ENCODE results near the gene ATP1A2.

Gene ATP1A2

DNA sequence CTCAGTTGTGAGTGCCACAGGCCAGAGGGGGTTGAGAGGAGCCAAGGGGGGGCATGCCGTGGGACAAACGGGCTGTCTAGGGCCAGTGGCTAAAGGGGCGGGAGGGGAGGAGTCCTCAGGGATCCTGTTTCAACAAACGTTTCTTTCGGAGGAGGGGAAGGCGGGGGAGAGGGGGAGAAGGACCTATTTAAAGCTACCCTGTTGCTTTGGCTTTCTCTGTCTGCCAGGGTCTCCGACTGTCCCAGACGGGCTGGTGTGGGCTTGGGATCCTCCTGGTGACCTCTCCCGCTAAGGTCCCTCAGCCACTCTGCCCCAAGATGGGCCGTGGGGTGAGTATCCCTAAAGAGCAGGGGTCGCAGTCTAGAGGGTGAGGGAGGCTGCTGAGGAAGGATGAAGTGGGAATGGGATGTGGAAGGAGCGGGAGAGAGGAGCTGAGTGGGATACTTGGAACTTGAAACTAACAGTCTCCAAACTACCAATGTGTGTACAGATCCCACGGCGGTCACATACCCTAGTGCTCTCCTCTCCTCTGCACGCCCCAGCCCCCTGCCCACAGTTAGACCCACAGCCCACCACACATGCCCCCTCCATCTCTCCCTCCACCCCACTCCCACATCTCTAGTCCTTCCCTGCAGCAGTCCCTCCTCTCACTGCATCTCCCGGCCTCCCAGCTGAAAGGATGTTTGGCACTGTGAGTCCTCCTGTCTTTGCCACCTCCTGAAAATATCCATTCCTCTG, at the start of gene ATP1A2:
Gene ATP1A2, plus strand, starts transcription at position 215 of the 738 bp plus-strand sequence. Its CDS starts 103 bp downstream, at position 318.
- peak in 28 of 56 donors; percentile 13 to 79 (median 50) for DNase-seq

DNA sequence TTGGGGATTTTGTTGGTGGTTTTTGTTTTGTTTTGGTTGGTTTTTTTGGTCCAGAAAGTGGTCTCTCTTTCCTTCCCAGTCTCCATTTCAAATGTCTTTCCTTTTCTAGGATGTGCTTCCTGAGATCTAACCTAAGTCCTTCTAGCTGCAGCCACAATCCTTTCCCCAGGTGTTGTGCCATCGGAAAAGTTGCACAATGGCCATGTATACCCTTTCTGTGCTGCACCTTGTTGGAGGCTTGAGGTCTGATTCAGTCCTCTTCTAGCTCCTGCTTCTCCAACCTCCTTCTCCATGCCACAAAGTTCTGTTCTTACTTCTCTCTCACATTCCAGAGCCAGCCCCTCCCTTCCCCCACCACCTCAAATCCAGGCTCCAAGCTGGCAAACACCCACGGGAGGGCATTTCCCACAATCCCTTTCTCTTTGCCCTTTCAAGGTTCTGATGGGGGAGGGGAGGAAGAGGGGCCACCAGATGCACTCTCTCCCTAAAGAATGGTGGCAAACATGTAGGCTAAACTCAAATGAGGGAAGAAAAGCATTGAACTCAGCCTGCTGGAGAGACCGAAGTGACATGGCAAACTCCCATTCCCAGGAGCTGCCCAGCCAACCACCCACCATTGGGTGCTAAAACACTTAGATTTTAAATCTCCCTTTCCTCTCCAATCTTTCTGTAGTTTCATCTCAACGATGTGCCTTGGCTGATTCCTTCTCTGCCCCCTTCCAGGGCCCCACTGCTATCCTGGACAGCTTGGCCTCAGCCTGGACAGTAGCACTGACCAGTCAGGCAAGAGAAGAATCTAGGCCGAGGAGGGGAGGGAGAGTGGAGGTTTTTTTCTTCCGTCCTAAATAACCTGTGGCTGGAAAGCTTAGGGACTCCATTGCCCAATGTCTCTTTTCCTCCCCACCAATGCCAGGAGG, 48.5 kb upstream of the ATP1A2 start:
- peak in 8 of 56 donors; percentile 24 to 56 (median 42) for DNase-seq

DNA sequence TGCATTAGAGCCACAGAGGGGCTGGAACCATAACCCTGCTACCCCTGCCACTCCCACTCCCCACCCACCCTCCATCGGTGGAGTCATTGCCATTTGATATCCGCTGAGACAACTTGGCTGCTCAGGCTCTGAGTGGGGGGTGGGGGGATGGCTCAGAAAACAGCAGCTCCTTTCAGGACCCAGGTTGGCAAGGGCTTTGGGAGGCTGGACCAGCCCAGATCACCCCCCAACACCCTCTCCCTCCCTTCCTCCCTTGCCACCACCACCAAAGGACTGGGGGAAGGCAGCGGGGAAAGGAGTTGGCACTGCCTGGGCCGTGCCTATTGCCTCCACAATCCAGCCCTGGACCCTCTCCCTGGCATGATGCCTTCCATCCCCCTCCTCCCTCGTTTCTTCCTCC, 47.3 kb upstream of the ATP1A2 start:
- peak in 55 of 56 donors; percentile 40 to 95 (median 84) for DNase-seq

DNA sequence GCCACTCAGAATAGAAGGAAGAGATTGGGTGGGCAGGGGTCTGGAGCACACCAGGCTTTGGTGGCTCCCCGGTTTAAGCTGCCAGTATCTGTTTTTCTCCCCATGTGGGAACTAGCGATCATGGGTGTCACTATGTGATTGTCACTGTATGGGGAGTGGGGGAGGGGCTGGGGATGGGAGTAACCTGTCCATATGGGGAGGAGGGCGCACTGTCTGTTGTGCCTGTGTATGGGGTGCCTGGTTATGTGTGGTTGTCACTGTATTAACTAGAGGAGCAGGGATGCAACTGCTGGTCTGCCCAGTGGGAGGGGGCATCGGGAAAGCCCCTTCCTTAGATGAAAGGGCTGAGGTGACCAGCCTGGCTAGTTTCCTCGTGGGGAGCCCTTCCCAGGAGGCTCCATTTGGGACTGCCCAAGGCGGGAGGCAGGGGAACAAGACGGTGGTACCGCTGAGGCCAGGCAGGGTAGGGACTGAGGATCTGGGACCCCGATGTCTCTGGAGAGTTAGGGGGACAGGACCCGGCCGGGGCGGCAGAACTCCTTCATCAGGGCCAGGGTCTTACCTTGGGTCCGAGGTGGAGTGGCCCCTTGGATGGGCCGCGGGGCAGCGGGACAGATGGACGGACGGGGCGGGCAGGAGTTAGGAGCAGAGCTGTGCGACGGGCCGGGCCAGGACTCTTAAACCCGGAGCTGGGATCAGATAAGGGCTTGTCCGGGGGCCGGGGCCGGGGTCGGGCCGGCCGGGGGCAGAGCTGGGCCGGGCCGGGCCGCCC, 45.9 kb upstream of the ATP1A2 start, which contains the start of gene KCNJ10:
Gene KCNJ10, minus strand, starts transcription at position 701 of the 772 bp plus-strand sequence. CDS start 27,628 bp downstream, outside the sequence.
- DNase-seq, result peak in 8 of 56 donors; percentile 31 to 55 (median 49)

DNA sequence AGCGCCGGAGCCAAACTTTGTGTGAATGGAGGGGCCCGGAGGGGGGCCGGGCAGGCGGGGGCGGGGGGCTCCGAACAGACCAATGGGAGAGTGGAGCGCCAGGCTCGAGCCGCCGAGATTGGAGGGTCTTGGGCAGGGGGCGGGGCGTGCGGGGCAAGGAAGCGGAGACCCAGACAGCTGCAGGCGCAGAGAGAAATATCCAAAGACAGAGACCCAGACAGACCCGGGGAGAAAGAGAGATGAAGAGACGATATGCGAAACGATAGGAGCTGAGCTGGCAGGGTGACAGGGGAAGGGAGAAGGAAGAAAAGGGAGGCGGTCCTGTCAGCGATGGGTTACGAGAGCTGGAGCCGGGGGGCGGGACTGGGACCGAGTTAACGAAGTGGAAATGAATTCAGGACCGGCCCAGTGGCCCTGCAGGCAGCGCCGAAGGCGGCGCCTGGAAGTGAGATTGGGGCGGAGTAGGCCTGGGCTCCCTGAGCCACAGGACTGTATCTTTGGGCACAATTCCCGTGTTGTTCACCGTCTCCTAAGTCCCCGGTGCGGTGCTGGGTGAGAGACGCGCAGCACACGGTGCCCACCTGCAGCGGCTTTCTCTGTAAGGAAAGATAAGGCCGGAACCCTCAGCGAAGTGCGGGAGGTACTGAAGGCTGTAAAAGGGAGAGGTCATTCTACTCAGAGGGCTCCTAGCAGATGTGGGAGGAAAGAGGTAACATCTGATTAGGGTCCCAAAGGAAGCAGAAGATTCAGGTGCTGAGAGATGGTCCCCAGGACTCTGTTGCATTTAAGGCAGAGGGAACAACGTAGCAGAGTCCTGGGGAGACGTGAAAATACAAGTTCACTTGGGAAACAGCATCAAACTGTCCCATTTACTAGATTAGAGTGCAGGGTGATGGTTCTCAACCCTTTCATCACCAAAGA, 45.1 kb upstream of the ATP1A2 start:
- DNase-seq, result peak in 55 of 56 donors; percentile 60 to 95 (median 88)

DNA sequence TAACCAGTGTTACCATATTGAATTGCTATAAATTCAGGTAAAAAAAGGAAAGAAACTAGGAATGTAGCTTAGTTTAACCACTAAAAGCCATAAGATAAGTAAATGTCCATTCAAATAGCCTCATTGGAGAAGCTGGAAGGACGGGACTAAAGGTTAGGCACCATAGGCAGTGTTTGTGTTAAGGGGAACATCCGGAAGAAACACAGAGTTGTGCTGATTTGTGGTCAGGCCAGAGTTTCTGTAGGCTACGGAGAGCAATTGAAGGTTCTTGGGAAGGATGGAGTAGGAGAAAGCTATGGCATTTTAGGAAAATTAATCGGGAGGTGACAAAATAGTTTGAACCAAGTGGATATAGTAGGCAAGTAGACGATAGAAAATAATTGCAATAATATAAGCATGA, 44.3 kb upstream of the ATP1A2 start:
- no peak for DNase-seq

DNA sequence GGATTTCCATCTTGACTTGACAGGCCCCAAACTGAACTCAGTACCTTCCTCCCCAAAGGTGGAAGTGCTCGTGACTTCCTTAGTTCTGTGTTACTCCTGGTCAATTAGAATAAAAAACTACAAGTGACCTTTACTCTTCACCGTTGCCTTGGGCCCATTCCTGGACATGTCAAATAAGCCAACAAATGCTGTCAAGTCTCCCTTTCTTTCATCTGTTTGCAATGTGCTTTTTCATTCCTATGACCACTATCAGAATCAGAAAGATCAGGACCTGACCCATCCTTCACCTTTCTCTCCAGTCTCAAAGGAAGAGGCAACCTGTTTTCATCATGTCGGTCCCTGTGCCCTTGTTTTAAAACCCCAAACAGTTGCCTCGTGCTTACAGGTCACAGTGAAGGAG, 40.7 kb upstream of the ATP1A2 start:
- DNase-seq, result no peak

DNA sequence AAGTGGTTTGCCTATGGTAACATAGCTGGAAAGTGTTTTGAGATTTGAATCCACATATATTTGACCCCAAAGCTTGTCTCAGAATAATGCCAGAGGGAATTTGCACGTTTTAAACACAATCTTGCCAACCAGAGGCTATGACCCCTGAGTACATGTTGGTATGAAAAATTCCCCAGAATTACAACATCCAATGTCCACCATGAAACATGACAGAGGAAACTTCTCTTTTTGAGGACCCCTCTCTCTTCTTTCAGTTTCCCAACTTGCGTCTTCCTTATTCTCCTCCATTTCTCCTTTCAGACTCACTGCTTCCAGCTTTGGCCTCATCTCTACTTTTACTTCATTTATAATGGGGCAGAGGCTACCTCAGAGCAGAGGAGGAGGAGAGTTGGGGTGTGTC, 39.7 kb upstream of the ATP1A2 start:
- DNase-seq, result no peak

DNA sequence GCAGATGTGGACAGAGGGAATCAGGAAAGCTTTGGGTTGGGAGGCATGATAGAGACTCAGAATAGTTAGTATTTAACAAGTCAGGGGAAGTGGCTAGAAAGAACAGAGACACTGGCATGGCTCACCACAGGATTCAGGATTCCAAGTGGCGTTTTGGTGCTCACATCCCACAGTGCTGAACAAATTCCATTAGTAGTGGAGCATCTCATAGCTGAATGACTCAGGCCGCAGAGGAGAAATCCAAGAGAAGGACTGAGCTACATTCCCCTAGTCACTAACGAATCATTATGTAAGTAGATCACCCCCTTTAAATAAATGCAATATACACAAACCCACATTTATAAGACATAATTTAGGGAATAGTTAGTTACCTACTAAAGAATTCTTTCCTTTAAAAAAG, 39.3 kb upstream of the ATP1A2 start:
- no peak for DNase-seq

DNA sequence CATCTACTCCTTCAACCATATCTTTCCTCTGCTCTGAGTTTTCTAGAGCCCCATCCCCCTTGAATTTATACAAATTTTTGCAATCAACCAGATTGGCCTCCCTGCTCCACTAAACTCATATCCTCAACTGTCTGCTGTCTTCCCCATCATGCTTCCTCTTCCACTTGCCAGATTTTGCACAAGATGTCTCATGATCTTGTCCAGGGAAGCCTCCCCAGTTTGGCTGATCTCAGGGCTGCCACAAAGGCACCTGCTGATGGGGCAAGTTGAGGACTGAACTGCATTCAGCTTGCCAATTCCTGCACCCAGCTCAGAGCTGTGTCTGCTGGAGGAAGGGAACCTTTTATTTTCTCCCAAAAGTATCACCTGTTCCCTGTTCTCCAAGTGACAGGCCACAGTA, 38.1 kb upstream of the ATP1A2 start:
- DNase-seq, result no peak

DNA sequence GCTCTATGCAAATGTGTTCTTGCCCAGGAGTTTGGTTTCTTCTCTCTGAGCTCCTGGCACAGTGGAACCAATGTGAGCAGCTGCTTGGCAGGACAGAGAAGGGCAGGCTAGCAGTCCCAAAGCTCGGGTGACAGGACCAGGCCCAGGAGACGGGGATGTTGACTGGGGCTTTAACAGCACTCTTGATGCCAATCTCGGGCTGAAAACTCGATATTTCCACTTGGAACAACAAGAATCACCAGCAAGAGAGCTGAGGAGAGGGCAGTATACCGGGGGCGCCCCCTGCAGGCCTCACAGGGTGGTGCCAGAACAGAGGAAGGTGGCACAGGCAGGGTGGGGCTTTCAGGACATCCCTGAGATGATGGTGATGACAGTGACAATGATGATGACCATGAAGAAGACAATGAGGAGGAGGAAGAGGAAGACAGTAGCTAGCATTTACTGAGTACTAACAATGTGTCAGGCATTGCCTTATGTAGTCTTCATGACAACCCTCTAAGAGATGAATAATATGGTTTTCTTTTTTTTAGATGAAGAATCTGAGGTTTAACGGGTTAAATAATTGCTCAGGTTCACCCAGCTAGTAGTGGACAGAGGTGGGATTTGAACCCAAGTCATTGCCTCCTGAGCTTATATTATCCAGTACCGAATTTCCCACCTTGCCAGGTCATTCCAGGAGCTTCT, 36.9 kb upstream of the ATP1A2 start:
- peak in 49 of 56 donors; percentile 17 to 90 (median 62) for DNase-seq

DNA sequence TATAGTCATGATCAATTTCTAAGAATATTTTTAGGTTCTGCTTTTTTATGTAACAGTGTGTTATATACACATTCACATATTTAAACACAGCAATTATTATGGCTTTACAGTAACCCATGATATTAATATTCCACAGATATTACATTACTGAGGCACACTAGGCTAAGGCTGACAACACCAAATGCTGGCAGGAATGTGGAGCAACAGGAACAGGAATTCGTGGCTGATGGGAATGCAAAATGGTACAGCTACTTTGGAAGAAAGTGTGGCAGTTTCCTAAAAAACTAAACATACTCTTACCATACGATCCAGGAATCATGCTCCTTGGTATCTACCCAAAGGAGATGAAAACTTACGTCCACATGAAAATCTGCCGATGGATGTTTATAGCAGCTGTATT, 36.1 kb upstream of the ATP1A2 start:
- no peak for DNase-seq

DNA sequence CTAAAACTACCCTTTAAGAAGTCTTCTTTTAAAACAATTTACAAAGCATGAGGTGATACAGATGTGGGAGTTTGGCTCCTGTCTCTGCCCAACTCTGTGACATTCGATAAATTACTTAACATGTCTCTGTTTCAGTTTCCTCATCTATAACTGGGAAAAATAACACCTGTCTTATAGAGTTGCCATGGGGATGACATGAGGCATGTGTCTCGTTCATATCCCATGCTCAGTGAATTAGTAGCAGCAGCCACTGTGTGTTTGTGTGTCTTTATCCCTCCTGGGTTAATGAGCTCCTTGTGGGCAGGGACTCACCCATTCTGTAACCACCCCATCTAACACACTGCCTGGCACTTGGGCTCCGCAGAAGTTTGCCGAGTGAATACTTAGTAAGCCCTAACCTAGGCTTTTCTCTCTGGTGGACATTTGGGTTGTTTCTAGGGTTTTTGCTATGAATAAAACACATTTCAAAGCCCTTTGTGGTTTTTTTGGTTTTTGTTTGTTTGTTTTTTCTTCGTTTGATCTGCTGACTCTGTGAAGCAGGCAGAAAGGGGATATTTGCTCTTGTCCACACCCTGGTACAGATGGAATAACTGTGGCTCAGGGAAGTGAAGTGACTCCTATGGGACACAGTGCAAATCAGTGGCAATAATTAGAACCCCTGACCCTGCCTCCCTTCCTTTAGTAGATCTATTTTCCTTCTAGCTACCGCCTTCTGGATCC, 35.0 kb upstream of the ATP1A2 start:
- DNase-seq, result no peak

DNA sequence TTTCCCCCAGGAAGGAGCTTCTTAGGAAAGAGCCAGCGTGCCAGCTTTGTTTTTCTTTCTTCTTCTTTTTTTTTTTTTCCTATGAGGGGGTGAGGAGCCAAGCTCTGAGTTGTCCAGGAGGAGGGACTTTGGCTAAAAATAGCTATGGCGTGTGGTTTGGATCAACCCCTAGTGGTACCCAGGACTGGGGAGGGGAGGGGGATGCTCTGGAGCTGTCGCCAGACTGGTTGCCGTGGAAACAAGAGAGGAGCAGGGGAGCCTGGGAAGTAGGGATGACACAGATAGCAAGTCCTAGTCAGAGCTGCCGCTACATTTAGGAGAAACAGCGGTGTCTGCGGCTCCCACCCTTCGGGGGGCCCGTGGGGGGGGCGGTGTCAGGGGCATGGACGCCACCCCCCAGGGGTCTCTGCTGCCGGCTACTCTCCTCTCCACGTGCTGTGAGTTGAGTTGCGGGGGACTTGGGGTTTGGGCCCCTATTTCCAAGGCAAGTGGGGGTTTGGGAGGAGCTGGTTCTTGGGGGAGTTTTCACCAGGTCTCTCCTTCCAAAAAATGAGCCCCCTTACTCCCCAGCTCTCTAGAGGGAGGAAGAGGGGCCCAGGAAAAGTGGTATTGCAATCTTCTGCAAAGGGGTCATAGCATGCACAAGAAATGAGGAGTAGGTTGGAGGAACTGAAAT, 34.2 kb upstream of the ATP1A2 start, which contains the start of gene KCNJ9:
Gene KCNJ9, plus strand, starts transcription at position 278 of the 676 bp plus-strand sequence. CDS start 2,493 bp downstream, outside the sequence.
- peak in 53 of 56 donors; percentile 21 to 97 (median 78) for DNase-seq

DNA sequence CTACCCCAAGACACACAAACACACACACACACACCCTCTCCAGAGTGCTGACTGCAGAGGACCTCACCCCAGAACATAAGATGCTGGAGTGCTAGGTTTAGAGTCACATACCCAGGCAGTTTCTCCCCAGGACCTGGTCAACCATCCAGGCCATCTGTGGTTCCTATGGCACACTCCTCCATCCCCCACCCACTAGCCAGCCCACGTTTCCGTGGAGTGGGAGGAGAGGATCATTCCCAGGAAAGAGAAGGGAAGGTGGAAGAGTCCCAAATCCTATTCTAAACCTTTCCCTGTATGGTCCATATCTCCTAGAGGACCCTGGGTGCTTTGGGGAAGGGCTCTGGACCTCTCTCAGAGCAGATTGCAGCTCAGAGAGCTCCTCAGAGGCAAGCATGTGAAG, 33.1 kb upstream of the ATP1A2 start:
- DNase-seq, result no peak

DNA sequence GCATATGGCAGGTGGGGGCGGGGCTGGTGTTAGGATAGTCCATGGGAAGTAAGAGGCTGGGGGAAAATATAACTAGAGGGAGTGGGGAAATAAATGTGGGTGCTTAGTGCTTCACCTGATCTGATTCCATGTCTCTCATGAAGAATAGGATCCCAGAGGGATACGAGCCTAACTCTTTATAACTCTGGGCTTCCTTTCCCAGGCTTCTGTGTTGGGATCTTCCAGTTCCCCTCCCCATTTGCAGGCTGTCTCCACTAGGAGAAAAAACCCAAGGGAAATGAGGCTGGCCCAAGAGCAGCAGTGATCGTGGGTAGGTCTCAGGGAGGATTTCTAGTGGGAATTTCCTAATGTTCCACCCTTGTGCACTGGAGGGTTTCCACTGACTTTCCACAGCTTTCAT, 32.6 kb upstream of the ATP1A2 start:
- no peak for DNase-seq

DNA sequence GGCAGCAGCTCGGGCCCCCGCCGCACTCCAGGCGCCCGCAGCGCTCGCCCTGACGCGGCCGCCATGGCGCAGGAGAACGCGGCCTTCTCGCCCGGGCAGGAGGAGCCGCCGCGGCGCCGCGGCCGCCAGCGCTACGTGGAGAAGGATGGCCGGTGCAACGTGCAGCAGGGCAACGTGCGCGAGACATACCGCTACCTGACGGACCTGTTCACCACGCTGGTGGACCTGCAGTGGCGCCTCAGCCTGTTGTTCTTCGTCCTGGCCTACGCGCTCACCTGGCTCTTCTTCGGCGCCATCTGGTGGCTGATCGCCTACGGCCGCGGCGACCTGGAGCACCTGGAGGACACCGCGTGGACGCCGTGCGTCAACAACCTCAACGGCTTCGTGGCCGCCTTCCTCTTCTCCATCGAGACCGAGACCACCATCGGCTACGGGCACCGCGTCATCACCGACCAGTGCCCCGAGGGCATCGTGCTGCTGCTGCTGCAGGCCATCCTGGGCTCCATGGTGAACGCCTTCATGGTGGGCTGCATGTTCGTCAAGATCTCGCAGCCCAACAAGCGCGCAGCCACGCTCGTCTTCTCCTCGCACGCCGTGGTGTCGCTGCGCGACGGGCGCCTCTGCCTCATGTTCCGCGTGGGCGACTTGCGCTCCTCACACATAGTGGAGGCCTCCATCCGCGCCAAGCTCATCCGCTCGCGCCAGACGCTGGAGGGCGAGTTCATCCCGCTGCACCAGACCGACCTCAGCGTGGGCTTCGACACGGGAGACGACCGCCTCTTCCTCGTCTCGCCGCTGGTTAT, 31.4 kb upstream of the ATP1A2 start:
- DNase-seq, result peak in 9 of 56 donors; percentile 24 to 57 (median 37)

Measured in amygdala (tissue), 56 donors.